AG09319 (cell line): Measurements from ENCODE around the gene KRTAP10-1.
"Not testable (repeated sequence)": the region's sequence is repeated elsewhere in the genome, so short reads cannot be mapped to it uniquely, and the experiment has no call there.

ENCODE experiments used
- DNase-seq: peaks from one replicate; pipeline ENCODE4 v3.0.0-alpha.2; 2010; ENCODE audit warnings: low read depth; ENCODE audit errors: extremely low read depth
- TF ChIP-seq, protein P1 (sequence below): IDR thresholded peaks from 2 replicates; pipeline ENCODE4 v1.5.1; 2011; ENCODE audit warnings: low read depth, mild to moderate bottlenecking, inconsistent platforms, low read length, moderate library complexity

The KRTAP10-1 gene

DNA sequence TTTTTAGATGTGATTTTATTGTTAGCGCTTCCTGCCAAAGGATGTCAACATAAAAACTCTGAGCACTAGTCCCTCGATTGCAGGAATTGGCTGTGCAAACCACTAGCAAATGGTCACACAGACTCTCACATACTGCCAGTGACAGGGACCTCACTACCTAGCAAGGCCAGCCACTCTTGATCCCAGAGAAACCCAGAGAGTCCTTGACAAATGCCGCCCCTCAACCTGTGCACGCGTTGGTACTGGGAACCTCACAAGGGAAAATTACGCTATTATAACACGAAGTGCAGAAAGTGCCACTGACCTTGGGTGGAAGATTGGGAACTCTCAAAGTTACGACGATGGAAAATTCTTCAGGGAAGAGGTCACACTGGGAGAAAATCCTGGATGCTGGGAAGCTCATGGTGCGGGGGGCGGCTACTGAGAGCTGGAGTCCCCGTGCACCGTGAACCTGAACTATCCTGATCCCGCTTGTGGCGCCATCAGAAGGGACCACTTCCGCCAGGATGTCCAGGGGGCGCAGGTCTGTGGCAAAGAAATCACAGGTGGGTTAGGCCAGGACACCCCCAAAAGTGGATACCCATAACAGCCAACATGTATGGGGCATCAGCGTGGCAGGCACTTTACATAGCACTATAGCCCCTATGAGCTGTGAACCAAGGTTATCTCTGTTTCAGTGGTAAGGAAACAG is 27.6 kb upstream of the KRTAP10-1 start:
- DNase-seq = no peak
- TF ChIP-seq, protein P1, sequence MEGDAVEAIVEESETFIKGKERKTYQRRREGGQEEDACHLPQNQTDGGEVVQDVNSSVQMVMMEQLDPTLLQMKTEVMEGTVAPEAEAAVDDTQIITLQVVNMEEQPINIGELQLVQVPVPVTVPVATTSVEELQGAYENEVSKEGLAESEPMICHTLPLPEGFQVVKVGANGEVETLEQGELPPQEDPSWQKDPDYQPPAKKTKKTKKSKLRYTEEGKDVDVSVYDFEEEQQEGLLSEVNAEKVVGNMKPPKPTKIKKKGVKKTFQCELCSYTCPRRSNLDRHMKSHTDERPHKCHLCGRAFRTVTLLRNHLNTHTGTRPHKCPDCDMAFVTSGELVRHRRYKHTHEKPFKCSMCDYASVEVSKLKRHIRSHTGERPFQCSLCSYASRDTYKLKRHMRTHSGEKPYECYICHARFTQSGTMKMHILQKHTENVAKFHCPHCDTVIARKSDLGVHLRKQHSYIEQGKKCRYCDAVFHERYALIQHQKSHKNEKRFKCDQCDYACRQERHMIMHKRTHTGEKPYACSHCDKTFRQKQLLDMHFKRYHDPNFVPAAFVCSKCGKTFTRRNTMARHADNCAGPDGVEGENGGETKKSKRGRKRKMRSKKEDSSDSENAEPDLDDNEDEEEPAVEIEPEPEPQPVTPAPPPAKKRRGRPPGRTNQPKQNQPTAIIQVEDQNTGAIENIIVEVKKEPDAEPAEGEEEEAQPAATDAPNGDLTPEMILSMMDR = no peak

DNA sequence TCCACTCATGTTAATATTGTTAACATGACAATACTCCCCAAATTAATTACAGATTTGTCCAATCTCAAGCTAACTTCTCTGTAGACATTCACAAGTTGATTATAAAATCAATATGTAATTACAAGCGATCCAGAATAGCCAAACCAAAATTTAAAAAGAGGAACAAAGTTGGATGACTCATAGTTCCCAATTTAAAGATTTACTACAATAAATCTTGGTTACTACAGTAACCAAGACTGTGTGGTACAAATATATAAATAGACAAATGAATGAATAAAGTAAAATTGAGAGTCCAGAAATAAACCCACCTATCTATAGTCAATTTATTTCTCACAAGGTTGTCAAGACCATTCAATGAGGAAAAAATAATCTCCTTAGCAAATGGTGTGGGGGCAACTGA is 26.4 kb upstream of the KRTAP10-1 start:
- DNase-seq = no peak
- TF ChIP-seq, protein P1 = no peak

DNA sequence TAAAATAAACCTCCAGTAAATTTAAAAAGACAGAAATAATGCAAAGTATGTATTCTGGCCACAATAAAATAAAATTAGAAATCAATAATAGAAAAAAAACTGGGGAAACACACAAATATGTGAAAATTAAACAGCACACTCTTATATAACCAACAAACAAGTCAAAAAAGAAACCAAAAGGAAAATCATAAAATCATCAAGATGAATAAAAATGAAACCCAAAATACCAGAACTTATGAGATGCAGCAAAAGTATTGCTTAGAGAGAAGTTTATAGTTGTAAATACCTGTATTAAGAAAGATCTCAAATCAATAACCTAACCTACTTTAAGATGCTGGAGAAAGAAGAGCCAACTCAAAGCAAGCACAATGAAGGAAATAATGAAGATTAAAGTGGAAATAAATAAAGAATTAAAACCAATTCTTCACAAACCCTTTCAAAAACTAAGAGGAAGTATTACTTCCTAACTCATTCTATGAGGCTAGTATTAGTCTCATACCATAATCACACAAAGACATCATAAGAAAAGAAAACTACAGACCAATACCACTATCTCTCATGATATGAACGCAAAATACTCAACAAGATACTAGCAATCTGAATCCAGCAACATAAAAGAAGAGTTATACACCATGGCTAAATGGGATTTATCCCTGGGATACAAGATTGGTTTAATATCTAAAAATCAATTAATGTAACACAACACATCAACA is 25.0 kb upstream of the KRTAP10-1 start:
- TF ChIP-seq, protein P1 = no peak
- DNase-seq = no peak

DNA sequence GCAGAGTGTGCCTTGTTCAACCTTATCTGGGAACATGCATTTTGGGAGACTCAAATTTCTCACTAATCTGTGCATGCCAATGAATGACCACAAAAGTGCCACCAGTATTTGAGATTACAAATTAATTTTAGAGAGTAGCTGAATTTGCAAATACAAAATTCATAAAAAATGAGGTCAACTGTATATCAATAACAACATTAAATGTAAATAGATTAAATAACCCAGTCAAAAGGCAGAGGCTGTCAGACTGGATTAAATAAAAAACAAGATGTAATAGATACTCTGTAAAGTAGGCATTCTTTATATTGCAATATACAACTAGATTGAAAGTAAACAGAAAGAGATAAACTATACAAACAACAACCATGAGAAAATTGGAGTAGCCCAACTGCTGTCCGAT is 24.1 kb upstream of the KRTAP10-1 start:
- no peak for DNase-seq
- TF ChIP-seq, protein P1 = no peak

DNA sequence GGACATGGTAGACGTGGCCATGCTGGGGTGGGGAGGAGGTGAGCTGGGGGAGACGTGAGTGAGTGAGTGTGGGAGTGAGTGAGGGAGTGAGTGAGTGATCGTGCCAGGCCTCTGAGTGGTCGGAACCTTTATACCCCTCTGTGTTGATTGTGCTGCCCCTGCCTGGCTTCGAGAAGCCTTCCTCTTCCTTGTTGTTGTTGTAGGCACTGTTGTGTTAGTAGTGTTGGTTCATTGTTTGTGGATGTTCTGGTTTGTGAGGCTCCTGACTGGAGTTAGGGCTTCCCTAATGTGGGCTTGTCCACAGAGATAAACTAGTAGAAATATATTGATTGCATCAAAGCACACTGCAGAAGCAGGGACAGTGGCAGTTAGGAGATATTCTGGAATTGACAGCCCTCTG is 18.7 kb upstream of the KRTAP10-1 start, which contains the start of gene KRTAP10-3:
TSS of gene KRTAP10-3 (minus strand) at position 101 of the 400 bp plus-strand sequence. CDS start at position 21, 80 bp downstream.
- TF ChIP-seq, protein P1 = no peak
- no peak for DNase-seq

DNA sequence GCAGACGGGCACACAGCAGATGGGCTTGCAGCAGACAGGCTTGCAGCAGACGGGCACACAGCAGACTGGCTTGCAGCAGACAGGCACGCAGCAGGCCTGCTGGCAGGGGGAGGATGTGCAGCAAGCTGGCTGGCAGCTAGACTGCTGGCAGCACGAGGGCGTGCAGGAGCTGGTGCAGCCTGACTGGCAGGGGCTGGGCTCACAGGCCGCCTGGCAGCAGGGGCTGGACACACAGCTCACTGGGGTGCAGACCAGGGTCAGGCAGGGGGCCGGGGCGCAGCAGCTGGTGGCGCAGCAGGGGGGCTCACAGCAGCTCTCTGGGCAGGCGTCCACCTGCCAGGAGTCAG is 18.3 kb upstream of the KRTAP10-1 start:
- DNase-seq = not testable (repeated sequence)

DNA sequence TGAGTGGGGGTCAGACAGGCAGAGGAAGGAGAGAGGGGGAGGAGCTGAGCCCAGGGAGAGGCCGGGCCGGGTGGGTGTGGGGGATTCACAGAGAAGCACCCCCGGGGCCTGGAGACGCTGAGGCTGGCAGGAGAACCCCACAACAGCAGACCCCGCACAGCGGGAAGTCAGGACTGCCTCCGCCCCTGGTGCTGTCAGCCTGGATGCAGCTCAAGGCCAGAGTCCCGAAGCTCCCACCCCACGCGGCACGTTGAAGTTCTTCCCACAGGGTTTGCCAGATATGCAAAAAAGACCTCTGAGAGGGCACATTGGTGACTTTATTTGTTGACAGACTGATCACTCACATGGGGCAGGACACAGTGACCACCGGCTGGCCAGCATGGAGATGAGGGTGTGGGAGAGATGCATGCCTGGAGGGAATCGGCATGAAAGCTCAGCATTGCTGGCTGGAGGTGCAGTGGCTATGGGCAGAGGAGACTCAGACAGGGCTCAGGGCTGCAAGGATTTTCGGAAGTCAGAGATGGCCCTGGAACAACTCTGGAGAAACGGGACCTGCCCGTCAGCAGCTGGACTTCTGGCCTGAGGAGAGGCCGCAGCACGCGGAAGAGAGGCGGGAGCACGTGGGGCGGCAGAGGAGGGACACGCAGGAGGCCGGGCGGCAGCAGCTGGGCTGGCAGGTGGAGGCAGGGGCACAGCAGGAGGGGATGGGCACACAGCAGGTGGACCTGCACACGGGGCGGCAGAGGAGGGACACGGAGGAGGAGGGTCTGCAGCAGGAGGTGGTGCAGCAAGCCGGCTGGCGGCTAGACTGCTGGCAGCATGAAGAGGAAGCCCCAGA is 17.7 kb upstream of the KRTAP10-1 start:
- DNase-seq = no peak
- TF ChIP-seq, protein P1 = no peak
